Smooth muscle cell of the coronary artery (primary cell): Measurements from ENCODE around the gene PLCE1. TPM values are rescaled to one million over a fixed set of nuclear protein-coding genes. Genes with fewer than 3 reads are reported as not detected.

Source experiments
- total RNA-seq: library from RNA; depleted of rRNA; stranded (reverse); fragments of >200 nt; gene quantifications from 2 replicates; pipeline ENCODE4 v1.2.3, GENCODE V29; 2014; ENCODE audit warnings: low replicate concordance

The PLCE1 gene
- 1.3 and 2.3 TPM in 2 replicates for total RNA-seq

DNA sequence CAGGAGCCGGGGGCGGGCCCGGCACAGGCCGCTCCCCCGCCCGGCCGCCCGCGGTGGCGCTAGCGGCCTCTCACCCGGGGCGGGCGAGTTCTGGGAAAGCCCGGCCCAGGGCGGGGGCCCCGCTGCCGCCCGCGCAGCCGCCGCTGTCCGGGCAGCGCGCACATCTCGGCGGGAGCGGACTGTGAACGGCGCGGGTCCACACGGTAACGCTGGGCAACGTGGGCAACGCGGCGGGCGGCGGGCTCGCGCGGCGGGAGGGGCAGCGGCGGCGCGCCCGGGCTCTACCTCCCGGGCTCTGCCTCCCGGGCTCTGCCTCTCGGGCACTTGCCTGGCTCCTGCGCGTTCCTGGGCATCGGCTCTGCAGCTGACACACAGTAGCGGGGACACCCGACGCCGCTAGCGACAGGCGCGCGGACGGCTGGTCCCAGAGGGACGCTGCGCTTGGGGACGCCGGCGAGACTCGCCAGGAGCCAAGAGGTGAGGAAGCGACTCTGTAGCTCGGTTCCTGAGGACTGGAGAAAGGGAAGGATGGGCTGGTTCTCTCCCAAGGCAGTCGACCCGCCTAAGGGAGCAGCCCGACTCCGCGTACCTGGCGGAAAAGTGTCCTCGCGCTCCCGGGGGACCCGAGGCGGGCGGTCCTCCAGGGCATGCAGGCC is at the start of gene PLCE1:
TSS of gene PLCE1 (plus strand) at position 150 of the 656 bp plus-strand sequence. CDS start 37,116 bp downstream, outside the sequence.

Other genes with a start within 250 kb of the PLCE1 start
- not detected in 2 replicates for gene LGI1, start 236.0 kb upstream of the PLCE1 start, total RNA-seq
- gene SLC35G1, start 100.0 kb upstream of the PLCE1 start, total RNA-seq = 1.5 and 3.2 TPM in 2 replicates